ENCODE measurements around the gene PREX1.

DNA sequence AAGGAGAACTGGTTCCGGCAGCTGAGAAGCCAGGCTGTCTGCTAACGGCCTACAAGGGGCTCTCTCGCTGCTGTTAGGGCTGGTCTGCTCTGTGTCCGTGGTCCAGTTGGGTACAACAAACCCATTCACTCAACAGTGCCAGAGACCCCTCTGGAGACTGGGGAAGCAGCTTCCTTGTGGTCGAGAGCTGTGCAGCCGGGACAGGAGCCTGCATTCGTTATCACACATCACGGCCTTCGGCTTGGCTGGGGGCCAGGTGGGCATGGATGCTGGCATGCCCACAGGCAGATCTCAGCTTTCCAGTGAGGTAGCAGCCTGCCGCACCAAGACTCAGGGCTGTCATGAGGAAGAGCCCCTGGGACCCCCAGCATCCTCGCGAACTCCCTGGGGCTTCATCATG lies 124.7 kb downstream of the PREX1 start:
- TF ChIP-seq, protein P1, sequence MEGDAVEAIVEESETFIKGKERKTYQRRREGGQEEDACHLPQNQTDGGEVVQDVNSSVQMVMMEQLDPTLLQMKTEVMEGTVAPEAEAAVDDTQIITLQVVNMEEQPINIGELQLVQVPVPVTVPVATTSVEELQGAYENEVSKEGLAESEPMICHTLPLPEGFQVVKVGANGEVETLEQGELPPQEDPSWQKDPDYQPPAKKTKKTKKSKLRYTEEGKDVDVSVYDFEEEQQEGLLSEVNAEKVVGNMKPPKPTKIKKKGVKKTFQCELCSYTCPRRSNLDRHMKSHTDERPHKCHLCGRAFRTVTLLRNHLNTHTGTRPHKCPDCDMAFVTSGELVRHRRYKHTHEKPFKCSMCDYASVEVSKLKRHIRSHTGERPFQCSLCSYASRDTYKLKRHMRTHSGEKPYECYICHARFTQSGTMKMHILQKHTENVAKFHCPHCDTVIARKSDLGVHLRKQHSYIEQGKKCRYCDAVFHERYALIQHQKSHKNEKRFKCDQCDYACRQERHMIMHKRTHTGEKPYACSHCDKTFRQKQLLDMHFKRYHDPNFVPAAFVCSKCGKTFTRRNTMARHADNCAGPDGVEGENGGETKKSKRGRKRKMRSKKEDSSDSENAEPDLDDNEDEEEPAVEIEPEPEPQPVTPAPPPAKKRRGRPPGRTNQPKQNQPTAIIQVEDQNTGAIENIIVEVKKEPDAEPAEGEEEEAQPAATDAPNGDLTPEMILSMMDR (optimal IDR thresholded peaks at IDR 0.05 in 1 of 3, IDR thresholded peaks at IDR 0.05 in 1 of 3, conservative IDR thresholded peaks at IDR 0.05 in 1 of 3; ENCODE audit: extremely low read depth in 1 of 3, insufficient read depth in 2 of 3, low read length in 3 of 3), result no peak
- TF ChIP-seq EZH2 (IDR thresholded peaks at IDR 0.05; ENCODE audit: low read length), result no peak
